ENCODE measurements around the gene FAM83F.

The FAM83F gene

DNA sequence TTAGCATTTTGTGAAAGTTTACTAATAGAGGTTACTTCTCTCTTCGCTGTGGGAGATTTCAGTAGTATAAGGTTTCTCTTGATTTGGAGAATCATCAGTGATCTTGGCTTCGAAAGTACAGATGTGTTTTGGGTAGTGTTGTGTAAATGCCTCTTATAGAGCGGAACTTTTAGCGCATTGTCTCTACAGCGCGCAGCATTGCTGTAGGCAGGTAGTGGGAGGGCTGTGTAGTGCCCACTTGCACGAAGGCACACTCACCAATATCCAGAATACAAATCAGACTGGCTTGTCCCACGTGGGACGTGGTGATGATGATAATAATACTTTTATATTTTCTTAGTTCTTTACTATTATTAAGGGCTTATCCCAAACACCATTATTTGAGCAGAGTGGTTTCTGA is 51.4 kb downstream of the FAM83F start:
- Mint-ChIP-seq H3K27ac (no peak overlapping the region), H3K4me1 (peaks cover 53% of the 10 kb centered on the region), H3K36me3 (ENCODE audit: low read depth) (peaks cover 5% of the 10 kb centered on the region), H3K27me3 (ENCODE audit: low read depth, poor library complexity) (peaks cover 48% of the 10 kb centered on the region), H3K9me3 (no peaks in the 10 kb centered on the region), H3K4me3 (peak overlapping the region; percentile 86)
- TF ChIP-seq CTCF (IDR thresholded peaks at IDR 0.05): no peak
- no peak for DNase-seq

DNA sequence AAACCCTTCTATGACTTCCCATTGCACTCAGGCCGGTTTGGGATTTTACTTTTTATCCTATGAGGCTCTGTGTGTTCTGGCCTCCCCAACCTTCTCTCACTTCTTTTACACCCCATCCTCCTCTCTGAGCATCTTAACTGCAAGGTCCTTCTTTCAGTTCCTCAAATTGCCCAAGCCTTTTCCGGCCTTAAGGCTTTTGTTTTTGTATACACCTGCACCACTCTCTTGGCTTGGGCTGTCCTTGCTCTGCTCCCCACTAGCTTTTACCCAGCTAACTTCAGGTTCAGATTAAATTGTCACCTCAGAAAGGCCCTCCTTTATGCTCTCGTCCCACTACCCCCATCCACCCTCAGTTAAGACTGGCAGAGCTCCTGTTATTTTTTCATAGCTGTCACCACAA is 55.5 kb downstream of the FAM83F start:
- H3K36me3 Mint-ChIP-seq (ENCODE audit: low read depth): peaks cover 5% of the 10 kb centered on the region
- H3K27ac Mint-ChIP-seq: no peak overlapping the region
- H3K9me3 Mint-ChIP-seq: no peaks in the 10 kb centered on the region
- H3K27me3 Mint-ChIP-seq (ENCODE audit: low read depth, poor library complexity): peaks cover 41% of the 10 kb centered on the region
- DNase-seq: no peak
- H3K4me3 Mint-ChIP-seq: peak overlapping the region; percentile 21
- H3K4me1 Mint-ChIP-seq: peaks cover 40% of the 10 kb centered on the region
- TF ChIP-seq CTCF (IDR thresholded peaks at IDR 0.05): no peak

- Mint-ChIP-seq H3K27me3 (ENCODE audit: low read depth, poor library complexity) (peaks cover 40% of the 10 kb centered on the region), H3K36me3 (ENCODE audit: low read depth) (peaks cover 5% of the 10 kb centered on the region), H3K4me3 (no peak overlapping the region), H3K4me1 (peaks cover 32% of the 10 kb centered on the region), H3K9me3 (no peaks in the 10 kb centered on the region), H3K27ac (no peak overlapping the region)
- no peak for TF ChIP-seq CTCF (IDR thresholded peaks at IDR 0.05)
- DNase-seq: no peak
Observed at GRCh38 chr22:40051322-40051721, 56.6 kb downstream of the FAM83F start.

GRCh38 chr22:40053460-40053859 is 58.7 kb downstream of the FAM83F start:
- Mint-ChIP-seq H3K27me3 (ENCODE audit: low read depth, poor library complexity) (peaks cover 35% of the 10 kb centered on the region), H3K4me3 (no peak overlapping the region), H3K36me3 (ENCODE audit: low read depth) (peaks cover 5% of the 10 kb centered on the region), H3K9me3 (no peaks in the 10 kb centered on the region), H3K27ac (no peak overlapping the region), H3K4me1 (peaks cover 37% of the 10 kb centered on the region)
- no peak for DNase-seq
- TF ChIP-seq CTCF (IDR thresholded peaks at IDR 0.05): no peak

DNA sequence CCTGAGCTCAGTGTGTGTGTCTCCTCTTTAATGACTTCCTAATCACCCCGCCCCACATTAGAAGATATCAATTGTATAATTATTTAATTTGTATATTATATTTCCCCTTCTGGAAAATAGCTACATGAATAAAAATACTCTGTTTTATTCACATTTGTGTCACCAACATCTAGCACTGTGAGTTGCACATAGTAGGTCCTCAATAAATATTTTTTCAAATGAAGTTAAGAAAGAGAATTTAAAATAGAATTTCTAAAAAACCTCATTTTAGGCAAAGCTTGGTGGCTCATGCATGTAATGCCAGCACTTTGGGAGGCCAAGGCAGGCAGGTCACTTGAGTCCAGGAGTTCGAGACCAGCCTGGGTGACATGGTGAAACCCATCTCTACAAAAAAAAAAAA is 59.7 kb downstream of the FAM83F start:
- Mint-ChIP-seq H3K4me3 (no peak overlapping the region), H3K36me3 (ENCODE audit: low read depth) (peaks cover 5% of the 10 kb centered on the region), H3K9me3 (no peaks in the 10 kb centered on the region), H3K27ac (no peak overlapping the region), H3K27me3 (ENCODE audit: low read depth, poor library complexity) (peaks cover 28% of the 10 kb centered on the region), H3K4me1 (peaks cover 35% of the 10 kb centered on the region)
- no peak for TF ChIP-seq CTCF (IDR thresholded peaks at IDR 0.05)
- DNase-seq: no peak

DNA sequence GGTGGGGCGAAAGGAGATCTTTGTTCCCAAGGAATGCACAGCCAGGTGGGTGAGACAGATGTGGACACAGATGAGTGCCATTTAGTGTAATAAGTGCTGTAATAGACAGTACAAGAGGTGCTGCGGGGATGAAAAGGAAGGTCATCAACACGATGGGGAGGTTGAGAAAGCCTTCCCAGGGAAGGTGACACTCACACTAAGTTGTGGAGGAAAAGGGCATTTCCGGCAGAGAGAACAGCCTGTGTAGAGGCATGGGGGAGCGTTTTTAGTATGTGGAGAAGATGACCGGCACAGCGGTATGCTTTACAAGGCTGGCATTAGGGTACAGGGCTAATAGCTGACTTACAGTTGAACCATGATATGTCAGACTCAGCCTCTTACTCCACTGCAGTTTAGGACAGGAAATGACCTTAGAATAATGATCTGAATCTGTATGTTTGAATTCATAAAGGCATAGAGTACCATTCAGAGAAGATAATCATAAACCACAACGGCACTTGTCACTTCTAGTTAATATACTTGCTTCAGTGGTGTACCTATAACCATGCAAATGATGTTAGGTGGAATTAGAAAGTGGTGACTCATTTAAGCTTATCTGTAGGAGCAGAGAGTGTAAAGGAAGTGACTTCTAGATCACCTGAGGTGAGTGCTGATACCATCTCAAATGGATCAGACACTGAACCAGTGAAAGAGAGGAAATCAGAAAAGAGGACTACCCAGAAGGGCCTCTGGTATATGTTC is 60.6 kb downstream of the FAM83F start:
- DNase-seq: no peak
- peaks cover 2% of the 10 kb centered on the region for H3K36me3 Mint-ChIP-seq (ENCODE audit: low read depth)
- H3K4me3 Mint-ChIP-seq: no peak overlapping the region
- peaks cover 30% of the 10 kb centered on the region for H3K4me1 Mint-ChIP-seq
- no peaks in the 10 kb centered on the region for H3K9me3 Mint-ChIP-seq
- TF ChIP-seq CTCF (IDR thresholded peaks at IDR 0.05): no peak
- H3K27ac Mint-ChIP-seq: no peak overlapping the region
- H3K27me3 Mint-ChIP-seq (ENCODE audit: low read depth, poor library complexity): peaks cover 26% of the 10 kb centered on the region

Measured in nephron progenitor cell (in vitro differentiated cells).